GM12891 (cell line): Measurements from ENCODE around the gene RDH8.

ENCODE experiments used
- DNase-seq: peaks from one replicate; pipeline ENCODE4 v3.0.0; 2011; ENCODE audit warnings: low spot score; ENCODE audit not compliant: insufficient read length
- FAIRE-seq: peaks from 2 replicates; lab custom pipeline; 2011; peaks lifted over from hg19 to GRCh38; lab: Jason Lieb, UNC
- PAX5 ChIP-seq: IDR thresholded peaks from 2 replicates; pipeline ENCODE4 v1.6.1; 2011; ENCODE audit warnings: low read length, moderate library complexity, mild to moderate bottlenecking; ENCODE audit not compliant: insufficient read depth, severe bottlenecking
- POLR2A ChIP-seq: IDR thresholded peaks from 2 replicates; pipeline ENCODE4 v1.6.1; 2011; ENCODE audit warnings: low read depth, low read length, control low read depth
- POLR2AphosphoS5 ChIP-seq: IDR thresholded peaks from 2 replicates; pipeline ENCODE4 v1.6.1; 2011; ENCODE audit warnings: low read depth, low read length, control low read depth
- POU2F2 ChIP-seq: IDR thresholded peaks from 2 replicates; pipeline ENCODE4 v1.6.1; 2011; ENCODE audit warnings: low read depth, mild to moderate bottlenecking, control low read depth, low read length, moderate library complexity
- SPI1 ChIP-seq: IDR thresholded peaks from 2 replicates; pipeline ENCODE4 v1.6.1; 2011; ENCODE audit warnings: low read depth, low read length, control low read depth
- TAF1 ChIP-seq: IDR thresholded peaks from 2 replicates; pipeline ENCODE4 v1.6.1; 2011; ENCODE audit warnings: low read depth, low read length, control low read depth

Gene RDH8

DNA sequence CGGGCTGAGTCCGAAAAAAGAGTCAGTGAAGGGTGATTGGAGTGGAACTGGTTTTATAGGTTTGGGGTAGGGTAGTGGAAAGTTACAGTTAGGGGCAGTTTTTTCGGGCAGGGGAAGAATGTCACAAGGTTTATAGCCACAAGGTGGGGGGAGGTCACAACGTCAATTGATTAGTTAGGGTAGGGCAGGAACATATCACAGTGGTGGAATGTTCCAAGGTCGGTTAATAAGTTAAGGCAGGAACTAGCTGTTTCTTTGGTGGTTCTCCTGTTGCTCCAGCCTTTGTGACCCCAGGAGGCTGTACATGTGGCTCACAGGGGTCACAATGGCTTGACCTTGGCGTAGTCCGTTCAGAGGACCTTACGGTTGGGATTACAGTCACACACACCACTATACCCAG is 20.3 kb downstream of the RDH8 start:
- no peak for DNase-seq
- no peak for TF ChIP-seq TAF1
- no peak for TF ChIP-seq PAX5
- TF ChIP-seq SPI1: no peak
- TF ChIP-seq POLR2AphosphoS5: no peak
- TF ChIP-seq POU2F2: no peak
- TF ChIP-seq POLR2A: no peak
- FAIRE-seq: no peak

DNA sequence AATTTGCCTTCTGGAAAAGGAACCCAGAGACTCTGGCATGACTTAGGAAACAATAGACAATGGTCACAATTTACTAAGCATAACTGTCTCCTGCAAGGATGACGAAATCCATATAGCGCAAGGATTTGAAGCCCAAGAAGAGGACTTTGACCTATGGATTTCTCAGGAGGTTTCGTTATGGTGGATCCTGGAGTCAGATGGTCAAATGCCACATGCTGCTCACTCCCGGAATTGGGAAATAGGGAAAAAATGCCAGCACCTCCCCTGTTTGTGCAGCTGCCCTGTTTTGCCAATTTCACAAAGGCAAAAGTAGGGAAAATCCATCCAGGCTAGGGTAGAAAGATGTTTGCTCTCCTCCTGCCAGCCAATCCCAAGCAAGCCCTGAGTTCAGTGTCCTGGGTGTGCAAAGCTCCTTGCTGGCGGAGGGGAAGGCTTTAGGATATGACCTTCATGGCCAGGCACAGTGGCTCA is 23.4 kb downstream of the RDH8 start:
- FAIRE-seq (no peak), DNase-seq (no peak)
- TF ChIP-seq POU2F2 (no peak), PAX5 (no peak), POLR2AphosphoS5 (no peak), SPI1 (no peak), TAF1 (no peak), POLR2A (no peak)

DNA sequence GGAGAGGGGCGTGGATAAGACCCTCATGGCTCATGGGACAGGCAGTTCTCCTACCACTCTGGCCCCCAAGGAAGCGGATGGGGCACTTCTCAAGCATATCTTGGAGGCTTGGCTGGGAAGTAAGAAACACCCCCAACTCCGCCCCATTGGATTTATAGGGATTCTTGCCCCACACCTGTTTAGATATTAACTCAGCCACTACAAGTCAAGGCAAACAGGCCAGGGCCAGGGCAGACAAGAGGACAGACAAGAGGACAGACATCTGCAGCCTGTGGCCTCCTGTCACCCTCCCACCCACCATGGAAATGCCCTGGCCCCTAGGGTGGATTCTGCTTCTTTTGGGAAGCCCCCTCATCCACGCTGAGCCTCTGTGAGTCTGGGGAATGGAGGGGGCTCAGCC is 24.1 kb downstream of the RDH8 start:
- TF ChIP-seq POLR2A (no peak), TAF1 (no peak), POLR2AphosphoS5 (no peak), POU2F2 (no peak), SPI1 (no peak), PAX5 (no peak)
- DNase-seq: no peak
- no peak for FAIRE-seq

DNA sequence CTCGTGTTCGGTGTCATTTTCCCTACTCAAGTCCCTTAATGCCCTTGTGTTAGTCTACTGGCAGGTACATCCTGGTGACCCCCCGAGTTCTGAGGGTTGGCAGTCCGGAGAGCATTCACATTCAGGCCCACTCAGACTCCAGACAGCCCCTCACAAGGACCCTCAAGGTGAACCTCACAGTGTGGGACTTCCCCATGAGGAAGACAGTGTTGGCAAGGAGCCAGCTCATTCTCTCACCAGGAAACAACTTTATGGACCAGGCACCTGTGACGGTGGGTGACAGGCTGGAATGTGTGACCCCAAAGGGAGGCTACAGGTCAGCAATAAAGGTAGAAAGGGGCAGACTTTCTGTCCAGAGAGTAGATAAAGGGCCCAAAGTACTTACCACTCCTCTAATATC is 24.5 kb downstream of the RDH8 start:
- FAIRE-seq: no peak
- TF ChIP-seq POU2F2 (no peak), SPI1 (no peak), POLR2AphosphoS5 (no peak), PAX5 (no peak), POLR2A (no peak), TAF1 (no peak)
- DNase-seq: no peak

DNA sequence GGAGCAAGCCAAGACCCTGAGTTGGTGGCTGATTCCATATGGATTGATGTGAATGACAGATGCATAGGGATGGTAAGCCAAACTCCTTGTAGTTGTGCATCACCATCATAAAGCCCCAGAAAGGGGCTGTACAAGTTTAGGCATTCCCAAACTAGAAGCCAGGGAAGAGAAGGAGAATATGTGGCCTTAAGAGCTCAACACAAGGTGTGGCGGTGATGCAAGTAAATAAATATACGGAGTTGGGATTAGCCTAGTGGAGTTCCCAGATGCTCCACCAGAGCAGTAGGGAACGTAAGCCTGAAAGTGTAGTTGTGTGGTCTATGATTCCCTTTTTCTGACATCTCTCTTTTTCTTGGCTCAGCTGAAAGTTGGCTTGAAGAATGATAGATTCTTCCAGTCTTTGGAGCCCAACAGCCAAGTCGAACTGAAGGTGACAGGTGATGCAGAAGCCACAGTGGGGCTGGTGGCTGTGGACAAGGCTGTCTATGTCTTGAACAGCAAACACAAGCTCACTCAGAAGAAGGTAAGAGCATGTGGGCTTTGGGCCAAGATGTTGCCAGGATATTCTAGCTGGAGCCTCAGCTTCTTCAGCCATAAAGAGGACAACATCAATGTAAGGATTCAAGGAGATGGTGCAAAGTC is 30.1 kb downstream of the RDH8 start:
- DNase-seq (no peak), FAIRE-seq (no peak)
- TF ChIP-seq PAX5 (no peak), SPI1 (no peak), TAF1 (no peak), POU2F2 (no peak), POLR2A (no peak), POLR2AphosphoS5 (no peak)

DNA sequence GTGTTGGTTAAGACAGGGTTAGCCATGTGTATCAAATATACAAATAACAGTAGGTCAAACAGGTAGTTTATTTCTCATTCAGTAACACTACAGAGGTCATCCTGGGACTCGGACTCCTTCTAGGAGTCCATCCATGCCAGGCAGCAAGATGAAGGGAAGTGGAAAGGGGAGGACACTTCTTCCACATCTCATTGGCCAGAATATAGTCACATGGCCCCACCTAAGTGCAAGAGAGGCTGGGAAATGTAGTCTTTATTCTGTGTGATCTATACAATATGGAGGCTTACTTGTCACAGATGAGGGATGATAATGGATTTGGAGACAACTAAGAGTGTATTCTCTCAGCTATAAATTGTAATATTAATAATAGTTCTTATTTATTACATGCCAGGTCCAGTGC is 31.1 kb downstream of the RDH8 start:
- no peak for TF ChIP-seq POLR2AphosphoS5
- FAIRE-seq (no peak), DNase-seq (no peak)

DNA sequence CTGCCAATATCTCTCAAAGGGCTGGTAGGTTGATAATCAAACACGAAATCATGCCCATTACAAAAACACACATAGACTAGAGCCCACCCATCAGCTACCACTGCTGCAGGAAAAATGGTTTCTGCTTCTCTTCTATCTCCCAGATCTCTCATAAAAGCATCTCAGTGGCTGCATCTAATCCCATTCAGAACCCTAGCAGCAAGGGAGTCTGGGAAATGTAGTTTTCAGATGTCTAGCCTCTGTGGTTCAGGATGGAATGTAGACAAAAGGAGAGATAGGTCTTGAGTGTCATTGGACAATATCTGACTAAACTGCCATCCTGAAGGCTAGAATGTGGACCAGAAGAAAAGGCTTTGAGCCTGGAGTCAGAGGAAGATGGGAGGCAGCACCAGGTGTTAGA is 32.1 kb downstream of the RDH8 start:
- no peak for DNase-seq
- TF ChIP-seq POLR2A (no peak), SPI1 (no peak), POU2F2 (no peak), POLR2AphosphoS5 (no peak), PAX5 (no peak), TAF1 (no peak)
- FAIRE-seq: no peak

DNA sequence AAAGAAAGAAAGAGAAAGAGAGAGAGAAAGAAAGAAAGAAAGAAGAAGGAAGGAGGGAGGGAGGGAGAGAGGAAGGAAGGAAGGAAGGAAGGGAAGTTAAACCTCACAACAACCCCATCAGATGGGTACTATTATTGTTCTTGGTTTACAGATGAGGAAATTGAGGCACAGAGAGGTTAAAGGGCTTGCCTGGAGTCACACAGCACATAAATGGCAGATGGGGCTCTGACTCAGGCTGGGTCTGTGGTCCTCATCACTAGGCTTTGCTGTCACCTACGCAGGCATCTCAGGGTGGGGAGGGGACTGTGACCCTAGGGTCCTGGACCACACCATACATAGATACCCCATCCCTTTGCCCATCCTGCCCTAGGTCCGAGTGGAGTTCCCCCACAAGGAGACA is 36.3 kb downstream of the RDH8 start:
- DNase-seq (no peak), FAIRE-seq (no peak)
- TF ChIP-seq TAF1: no peak
- TF ChIP-seq POLR2AphosphoS5: no peak
- TF ChIP-seq SPI1: no peak
- no peak for TF ChIP-seq PAX5
- no peak for TF ChIP-seq POLR2A
- no peak for TF ChIP-seq POU2F2

DNA sequence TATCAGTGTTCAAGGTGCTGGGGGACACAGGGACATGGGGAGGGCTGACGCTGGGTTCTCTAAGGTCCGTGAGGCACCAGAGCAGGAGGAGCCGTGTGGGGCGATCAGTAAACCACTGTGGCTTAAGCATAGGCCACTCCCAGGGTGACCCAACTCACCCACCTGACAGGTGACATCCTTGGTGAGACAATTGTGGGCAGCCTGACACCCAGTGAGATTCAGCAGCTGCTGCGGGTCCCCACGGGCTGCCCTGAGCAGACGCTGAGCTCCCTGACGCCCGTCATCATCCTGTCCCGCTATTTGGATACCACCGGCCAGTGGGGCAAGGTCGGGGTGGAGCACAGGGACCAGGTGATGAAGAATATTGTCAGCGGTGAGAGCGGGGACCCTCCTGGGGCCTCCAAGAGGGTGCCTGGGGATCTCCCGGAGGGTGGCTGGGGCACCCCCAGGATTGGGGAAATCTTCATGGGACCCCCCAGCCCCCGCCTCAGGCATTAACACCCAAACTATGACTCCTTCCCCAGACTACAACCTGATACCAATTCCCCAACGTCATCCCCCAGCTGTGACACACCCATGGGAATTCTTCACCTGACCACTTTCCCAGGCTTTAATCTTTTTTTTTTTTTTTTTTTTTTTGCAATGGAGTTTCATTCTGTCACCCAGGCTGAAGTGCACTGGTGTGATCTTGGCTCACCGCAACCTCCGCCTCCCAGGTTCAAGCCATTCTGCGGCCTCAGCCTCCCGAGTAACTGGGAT is 39.5 kb downstream of the RDH8 start:
- TF ChIP-seq POLR2AphosphoS5 (no peak), SPI1 (no peak), POU2F2 (no peak), TAF1 (no peak)
- FAIRE-seq: no peak

DNA sequence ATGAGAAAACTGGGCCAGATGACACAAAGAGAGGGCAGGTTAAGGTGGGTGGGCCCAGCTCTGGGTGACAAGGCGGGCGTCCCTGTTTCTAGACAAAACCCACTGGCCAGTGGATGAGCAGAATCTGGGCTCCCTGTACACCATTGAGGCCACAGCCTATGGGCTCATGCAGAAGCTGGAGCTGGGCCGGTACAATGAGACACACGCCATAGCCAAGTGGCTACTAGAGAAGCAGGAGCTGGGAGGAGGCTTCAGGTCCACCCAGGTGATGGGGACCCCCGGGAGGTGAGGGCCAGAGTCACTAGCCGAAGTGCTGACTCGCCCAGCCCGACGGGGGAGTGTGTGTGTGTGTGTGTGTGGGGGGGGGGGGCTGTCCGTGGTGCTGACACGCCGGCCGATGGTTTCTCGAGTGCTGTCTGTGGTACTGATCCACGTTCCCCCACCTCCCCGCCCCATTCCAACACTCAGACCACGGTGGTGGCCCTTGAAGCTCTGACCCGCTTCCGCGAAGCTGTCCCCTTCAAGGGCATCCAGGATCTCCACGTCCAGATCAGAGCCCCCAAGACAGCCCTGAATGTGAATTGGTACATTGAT is 48.5 kb downstream of the RDH8 start:
- no peak for FAIRE-seq
- no peak for DNase-seq

More for the DNA sequence above, 39.5 kb downstream of the RDH8 start:
- DNase-seq: no peak

DNA sequence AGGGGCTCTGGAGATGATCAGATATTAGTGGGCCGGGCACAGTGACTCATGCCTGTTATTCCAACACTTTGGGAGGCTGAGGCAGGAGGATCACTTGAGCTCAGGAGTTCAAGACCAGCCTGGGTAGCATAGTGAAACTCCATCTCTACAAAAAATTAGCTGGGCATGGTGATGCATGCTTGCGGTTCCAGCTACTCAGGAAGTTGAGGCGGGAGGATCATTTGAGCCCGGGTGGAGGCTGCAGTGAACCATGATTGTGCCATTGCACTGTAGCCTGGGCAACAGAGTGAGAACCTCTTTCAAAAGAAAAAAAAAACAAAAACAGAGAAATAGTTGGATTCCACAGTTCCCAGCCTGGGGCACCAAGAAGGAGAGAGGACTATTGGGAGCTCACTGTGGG is 54.9 kb downstream of the RDH8 start:
- FAIRE-seq: no peak
- DNase-seq: no peak
- TF ChIP-seq TAF1 (no peak), POLR2AphosphoS5 (no peak), POLR2A (no peak), SPI1 (no peak), POU2F2 (no peak), PAX5 (no peak)

More for the DNA sequence above, 48.5 kb downstream of the RDH8 start:
- TF ChIP-seq POU2F2 (no peak), SPI1 (no peak), POLR2AphosphoS5 (no peak), POLR2A (no peak), PAX5 (no peak), TAF1 (no peak)
